ENCODE results near the gene LRP8. TPM values are rescaled to one million over a fixed set of nuclear protein-coding genes. Genes with fewer than 3 reads are reported as not detected.

The LRP8 gene
- total and polyA plus RNA-seq, 2 of the 4 experiments (the other 2 are of a cell fraction): 12.0 to 12.1 TPM

DNA sequence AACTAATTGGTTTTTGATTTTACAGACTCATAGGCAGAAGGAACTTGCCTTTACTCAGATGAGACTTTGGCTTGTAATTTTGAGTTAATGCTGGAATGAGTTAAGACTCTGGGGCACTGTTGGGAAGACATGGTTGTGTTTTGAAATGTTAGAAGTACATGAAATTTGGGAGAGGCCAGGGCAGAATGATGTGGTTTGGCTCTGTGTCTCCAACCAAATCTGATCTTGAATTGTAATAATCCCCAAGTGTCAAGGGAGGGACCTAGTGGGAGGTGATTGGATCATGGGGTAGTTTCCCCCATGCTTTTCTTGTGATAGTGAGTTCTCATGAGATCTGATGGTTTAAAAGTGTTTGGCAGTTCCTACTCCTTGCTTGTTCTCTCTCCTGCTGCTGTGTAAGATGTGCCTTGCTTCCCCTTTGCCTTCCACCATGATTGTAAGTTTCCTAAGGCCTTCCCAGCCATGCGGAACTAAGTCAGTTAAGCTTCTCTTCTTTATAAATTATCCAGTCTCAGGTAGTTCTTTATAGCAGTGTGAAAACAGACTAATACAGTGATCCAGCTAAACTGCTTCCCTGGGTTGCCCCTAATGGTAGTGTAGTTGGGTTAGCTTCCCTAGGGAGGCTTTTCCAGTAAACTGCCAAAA lies 121.0 kb downstream of the LRP8 start:
- H3K23ac ChIP-seq (ENCODE audit: low read depth, low read length): no peak overlapping the region
- ChIA-PET POLR2A (ENCODE audit: unreplicated experiment) (no interaction called here), CTCF (no interaction called here)
- H3K18ac ChIP-seq (ENCODE audit: low read depth, low read length): no peak overlapping the region
- H2BK20ac ChIP-seq (ENCODE audit: low read depth, low read length): no peak overlapping the region
- dilution Hi-C loops (cut with HindIII; ENCODE audit: low sequenced_read_pairs, unreplicated experiment): no loop called here
- peaks cover 3% of the 10 kb centered on the region; the same call in 1 of the 2 replicates for H3K9me1 ChIP-seq (ENCODE audit: insufficient read depth, low read length)
- no peak overlapping the region for H4K8ac ChIP-seq (ENCODE audit: low read depth in 2 of 2, low read length in 2 of 2)
- H2AK9ac ChIP-seq (replicated peaks; ENCODE audit: low read depth, low read length, poor library complexity): no peak overlapping the region
- H2AFZ ChIP-seq (replicated peaks; ENCODE audit: low read length, poor library complexity): no peak overlapping the region
- H4K5ac ChIP-seq (ENCODE audit: low read depth, low read length): no peak overlapping the region
- BruUV-seq (replicated peaks): no TSS peak
- intact Hi-C loops (cut with micrococcal nuclease): no loop called here
- H4K20me1 ChIP-seq (ENCODE audit: insufficient read depth, low read length): no peaks in the 10 kb centered on the region
- peaks cover 6% of the 10 kb centered on the region for H3K9me3 ChIP-seq (ENCODE audit: control insufficient read depth, insufficient read depth, low read length)
- no peak overlapping the region for H3K27ac ChIP-seq (ENCODE audit: insufficient read depth, low read length)
- H3K4me2 ChIP-seq (ENCODE audit: low read depth, low read length): no peak overlapping the region
- no peak overlapping the region for H2AK5ac ChIP-seq (ENCODE audit: low read depth, low read length)
- in situ Hi-C loops (cut with MboI; ENCODE audit: low sequenced_read_pairs): no loop called here
- no peak overlapping the region for H2BK120ac ChIP-seq (ENCODE audit: low read depth, low read length)
- H3K79me1 ChIP-seq (ENCODE audit: low read depth in 1 of 2, low read length in 2 of 2): peaks cover 0 to 6% of the 10 kb centered on the region in 2 experiments; a peak in 3 of 4 replicates
- H4K91ac ChIP-seq (ENCODE audit: insufficient read depth, low read depth, low read length): no peak overlapping the region
- H3K27me3 ChIP-seq (ENCODE audit: control insufficient read depth, insufficient read depth, low read length): no peaks in the 10 kb centered on the region
- no peak overlapping the region for H3K4me3 ChIP-seq (ENCODE audit: insufficient read depth, low read depth, low read length)
- no CpG with 5 or more reads among the region's 1 CpG for WGBS, 2 experiments (ENCODE audit: extremely low coverage in 2 of 2, insufficient read length in 1 of 2)
- H3K9ac ChIP-seq (ENCODE audit: low read depth, low read length): no peak overlapping the region
- no peak for DNase-seq
- H3K4me1 ChIP-seq (ENCODE audit: control insufficient read depth, insufficient read depth, low read length): no peaks in the 10 kb centered on the region
- H3K14ac ChIP-seq (replicated peaks; ENCODE audit: low read depth, low read length): no peak overlapping the region
- H3K56ac ChIP-seq (ENCODE audit: extremely low read depth, insufficient read depth, low read length): no peak overlapping the region
- no peak overlapping the region for H2BK15ac ChIP-seq (ENCODE audit: low read depth, low read length)
- H3K4ac ChIP-seq (ENCODE audit: low read depth, low read length): no peak overlapping the region
- no peak for TF ChIP-seq MAZ (IDR thresholded peaks at IDR 0.05; ENCODE audit: borderline replicate concordance, low read depth, low read length)
- TF ChIP-seq, protein P1, sequence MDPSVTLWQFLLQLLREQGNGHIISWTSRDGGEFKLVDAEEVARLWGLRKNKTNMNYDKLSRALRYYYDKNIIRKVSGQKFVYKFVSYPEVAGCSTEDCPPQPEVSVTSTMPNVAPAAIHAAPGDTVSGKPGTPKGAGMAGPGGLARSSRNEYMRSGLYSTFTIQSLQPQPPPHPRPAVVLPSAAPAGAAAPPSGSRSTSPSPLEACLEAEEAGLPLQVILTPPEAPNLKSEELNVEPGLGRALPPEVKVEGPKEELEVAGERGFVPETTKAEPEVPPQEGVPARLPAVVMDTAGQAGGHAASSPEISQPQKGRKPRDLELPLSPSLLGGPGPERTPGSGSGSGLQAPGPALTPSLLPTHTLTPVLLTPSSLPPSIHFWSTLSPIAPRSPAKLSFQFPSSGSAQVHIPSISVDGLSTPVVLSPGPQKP (IDR thresholded peaks at IDR 0.05; ENCODE audit: borderline replicate concordance, low read depth, low read length): no peak
- TF ChIP-seq CEBPB (IDR thresholded peaks at IDR 0.05; ENCODE audit: low read depth, low read length): no peak
- no peak for TF ChIP-seq FOS (IDR thresholded peaks at IDR 0.05; ENCODE audit: low read depth, low read length)
- no peak for TF ChIP-seq NFE2L2 (IDR thresholded peaks at IDR 0.05; ENCODE audit: low read depth, low read length)
- no peak for TF ChIP-seq RCOR1 (IDR thresholded peaks at IDR 0.05; ENCODE audit: insufficient replicate concordance, low read length)
- no peak for TF ChIP-seq RAD21 (IDR thresholded peaks at IDR 0.05; ENCODE audit: low read length)
- TF ChIP-seq RFX5 (IDR thresholded peaks at IDR 0.05; ENCODE audit: low read depth, low read length): no peak
- no peak for TF ChIP-seq MXI1 (IDR thresholded peaks at IDR 0.05; ENCODE audit: borderline replicate concordance, low read depth, low read length)
- no peak for TF ChIP-seq POLR2A (IDR thresholded peaks at IDR 0.05; ENCODE audit: low read depth, low read length)
- TF ChIP-seq MAFK (IDR thresholded peaks at IDR 0.05; ENCODE audit: low read depth, low read length): no peak
- ATAC-seq (ENCODE audit: low read depth): no peak
- peaks cover 57% of the 10 kb centered on the region for H3K36me3 ChIP-seq (ENCODE audit: control insufficient read depth, insufficient read depth, low read length)
- H2BK5ac ChIP-seq (ENCODE audit: low read depth, low read length, poor library complexity, severe bottlenecking): no peak overlapping the region

Measured in IMR-90 (cell line).